Sigmoid colon (tissue), 4 donors: ENCODE measurements around the gene RBM12.

Experiments
- POLR2A ChIP-seq, 2 donors: fragments of 450-650 bp; IDR thresholded peaks; one replicate each; pipeline ENCODE4 v1.6.1; 2016; ENCODE audit warnings: antibody characterized with exemption in 2 of 2, mild to moderate bottlenecking in 2 of 2, moderate library complexity in 2 of 2
- POLR2AphosphoS5 ChIP-seq, 4 donors: sonication (generic); formaldehyde crosslinking; IDR thresholded peaks; one replicate each; pipeline ENCODE4 v1.6.1; 2017; ENCODE audit warnings: antibody characterized with exemption in 4 of 4
- TF ChIP-seq, protein P1 (sequence below), 4 experiments: fragments of 450-650 bp in 3 of 4; fragments of 200-600 bp in 1 of 4; IDR thresholded peaks; one replicate each; pipeline ENCODE4 v1.5.1; 2016 to 2019; ENCODE audit warnings: antibody characterized with exemption in 4 of 4, mild to moderate bottlenecking in 3 of 4, moderate library complexity in 2 of 4

DNA sequence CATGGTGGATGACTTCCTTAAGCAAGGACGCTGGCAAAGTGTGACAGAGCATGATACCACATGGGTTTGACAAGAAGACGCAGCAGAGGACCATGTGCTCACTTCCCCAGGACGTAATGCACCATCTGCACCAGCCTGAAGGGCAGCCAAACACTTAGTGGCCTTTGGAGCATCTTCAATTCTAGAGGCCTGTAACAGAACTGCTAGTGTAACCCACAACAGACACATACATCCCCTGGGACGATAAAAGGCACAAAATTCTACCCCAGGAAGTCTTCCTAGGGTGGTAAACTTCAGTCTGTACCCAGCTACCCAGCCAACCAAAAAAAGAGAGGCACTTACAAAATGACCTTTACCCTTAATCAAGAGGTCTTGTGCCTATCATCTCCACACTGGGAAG is 9.2 kb upstream of the RBM12 start:
- TF ChIP-seq, protein P1, sequence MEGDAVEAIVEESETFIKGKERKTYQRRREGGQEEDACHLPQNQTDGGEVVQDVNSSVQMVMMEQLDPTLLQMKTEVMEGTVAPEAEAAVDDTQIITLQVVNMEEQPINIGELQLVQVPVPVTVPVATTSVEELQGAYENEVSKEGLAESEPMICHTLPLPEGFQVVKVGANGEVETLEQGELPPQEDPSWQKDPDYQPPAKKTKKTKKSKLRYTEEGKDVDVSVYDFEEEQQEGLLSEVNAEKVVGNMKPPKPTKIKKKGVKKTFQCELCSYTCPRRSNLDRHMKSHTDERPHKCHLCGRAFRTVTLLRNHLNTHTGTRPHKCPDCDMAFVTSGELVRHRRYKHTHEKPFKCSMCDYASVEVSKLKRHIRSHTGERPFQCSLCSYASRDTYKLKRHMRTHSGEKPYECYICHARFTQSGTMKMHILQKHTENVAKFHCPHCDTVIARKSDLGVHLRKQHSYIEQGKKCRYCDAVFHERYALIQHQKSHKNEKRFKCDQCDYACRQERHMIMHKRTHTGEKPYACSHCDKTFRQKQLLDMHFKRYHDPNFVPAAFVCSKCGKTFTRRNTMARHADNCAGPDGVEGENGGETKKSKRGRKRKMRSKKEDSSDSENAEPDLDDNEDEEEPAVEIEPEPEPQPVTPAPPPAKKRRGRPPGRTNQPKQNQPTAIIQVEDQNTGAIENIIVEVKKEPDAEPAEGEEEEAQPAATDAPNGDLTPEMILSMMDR (IDR thresholded peaks at IDR 0.05) = no peak
- TF ChIP-seq POLR2A (IDR thresholded peaks at IDR 0.05) = no peak
- no peak for TF ChIP-seq POLR2AphosphoS5 (IDR thresholded peaks at IDR 0.05)
